ENCODE measurements around the gene AGBL3.

DNA sequence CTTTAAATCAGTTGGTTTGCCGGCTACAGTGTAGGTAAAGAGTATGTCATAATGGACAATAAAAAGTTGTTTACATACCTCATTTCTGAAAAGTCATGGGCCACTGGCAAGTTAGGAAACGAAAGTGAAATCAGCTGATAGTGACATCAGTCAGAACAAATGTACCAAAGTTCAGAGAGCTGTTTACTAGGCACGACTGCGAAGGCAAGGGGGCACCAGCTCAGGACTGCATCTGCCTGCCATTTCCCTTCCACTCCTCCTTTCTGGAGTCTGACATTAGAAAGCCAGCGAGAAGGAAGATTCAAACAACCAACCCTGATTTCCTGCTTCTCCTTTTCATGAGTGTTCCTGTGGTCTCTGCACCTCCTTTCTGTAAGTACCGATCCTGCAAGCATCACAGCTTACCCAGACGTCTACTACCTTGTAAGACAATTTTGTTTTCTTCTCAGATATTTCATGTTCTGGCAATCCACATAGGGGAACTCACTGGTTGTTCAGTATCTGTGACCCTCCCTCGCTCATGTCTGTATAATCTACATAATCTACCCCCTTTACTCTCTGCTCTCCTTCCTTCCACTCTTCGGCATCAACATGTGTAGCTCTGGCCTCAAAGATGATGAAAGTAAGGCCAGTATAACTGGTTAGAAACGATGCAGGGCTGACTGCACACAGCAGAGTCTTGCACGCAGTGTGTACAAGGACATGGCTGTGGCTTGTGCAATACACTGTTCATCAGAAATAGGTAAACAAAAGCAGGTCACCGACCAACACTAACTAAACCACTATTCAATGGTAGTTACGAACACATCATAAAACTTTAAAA is 161.8 kb downstream of the AGBL3 start, which contains the start of gene TMEM140:
- TF ChIP-seq, protein P1, sequence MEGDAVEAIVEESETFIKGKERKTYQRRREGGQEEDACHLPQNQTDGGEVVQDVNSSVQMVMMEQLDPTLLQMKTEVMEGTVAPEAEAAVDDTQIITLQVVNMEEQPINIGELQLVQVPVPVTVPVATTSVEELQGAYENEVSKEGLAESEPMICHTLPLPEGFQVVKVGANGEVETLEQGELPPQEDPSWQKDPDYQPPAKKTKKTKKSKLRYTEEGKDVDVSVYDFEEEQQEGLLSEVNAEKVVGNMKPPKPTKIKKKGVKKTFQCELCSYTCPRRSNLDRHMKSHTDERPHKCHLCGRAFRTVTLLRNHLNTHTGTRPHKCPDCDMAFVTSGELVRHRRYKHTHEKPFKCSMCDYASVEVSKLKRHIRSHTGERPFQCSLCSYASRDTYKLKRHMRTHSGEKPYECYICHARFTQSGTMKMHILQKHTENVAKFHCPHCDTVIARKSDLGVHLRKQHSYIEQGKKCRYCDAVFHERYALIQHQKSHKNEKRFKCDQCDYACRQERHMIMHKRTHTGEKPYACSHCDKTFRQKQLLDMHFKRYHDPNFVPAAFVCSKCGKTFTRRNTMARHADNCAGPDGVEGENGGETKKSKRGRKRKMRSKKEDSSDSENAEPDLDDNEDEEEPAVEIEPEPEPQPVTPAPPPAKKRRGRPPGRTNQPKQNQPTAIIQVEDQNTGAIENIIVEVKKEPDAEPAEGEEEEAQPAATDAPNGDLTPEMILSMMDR (IDR thresholded peaks at IDR 0.05; ENCODE audit: low read depth, low read length): no peak
- TF ChIP-seq POLR2A (IDR thresholded peaks at IDR 0.05; ENCODE audit: extremely low read depth, insufficient read length) (no peak), MYC (IDR thresholded peaks at IDR 0.05; ENCODE audit: low read depth, low read length) (no peak)

All from NB4 (cell line).